ENCODE data around the gene RANBP1.

RANBP1 gene

DNA sequence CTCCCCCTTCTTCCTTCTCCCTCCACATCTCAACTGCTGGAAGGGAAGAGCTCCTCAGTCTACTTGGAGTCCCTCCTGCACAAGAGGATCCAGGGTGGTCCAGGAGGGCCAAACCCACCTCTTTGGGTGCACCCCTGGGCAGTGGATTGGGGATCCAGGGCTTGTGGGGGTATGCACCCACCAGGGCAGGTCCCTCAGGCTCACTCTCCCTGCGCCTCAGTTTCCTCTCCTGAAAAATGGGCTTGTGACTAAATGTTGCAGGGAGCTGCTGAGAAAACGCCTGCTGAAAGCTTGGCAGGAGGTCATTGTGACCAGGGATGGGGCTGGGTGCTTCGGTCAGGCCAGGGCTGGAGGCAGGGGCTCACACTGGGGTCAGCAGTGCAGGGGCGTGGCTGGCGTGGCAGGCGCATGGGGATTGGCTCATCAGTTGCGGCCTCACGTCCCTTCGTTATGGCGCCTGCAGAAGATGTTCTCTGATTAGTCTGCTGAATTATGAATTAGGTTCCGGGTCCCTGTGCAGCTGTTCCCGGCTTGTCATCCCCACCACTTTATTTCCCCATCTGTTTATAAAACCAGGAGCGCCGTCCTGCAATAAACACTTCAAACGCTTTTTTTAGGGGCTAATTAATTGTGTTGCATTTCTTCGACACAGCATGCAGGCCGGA is 60.6 kb downstream of the RANBP1 start:
- no peak for DNase-seq
